B cell (primary cell): ENCODE results near the gene GLIS1. TPM values are rescaled to one million over a fixed set of nuclear protein-coding genes. Genes with fewer than 3 reads are reported as not detected.

Experiments used
- ATAC-seq: fragments of 200-7000 bp; cut with Tn5 transposase; one replicate; pipeline ENCODE4 v1.10.0; 2021; ENCODE audit warnings: low read depth, mild to moderate bottlenecking, moderate number of reproducible peaks, moderate library complexity
- CTCF ChIA-PET: fragments of 350-600 bp; sonication (Branson Sonifier 250); formaldehyde crosslinking; loops from one replicate; lab custom pipeline; 2021; ENCODE audit warnings: antibody characterized with exemption, inconsistent platforms; lab: Charles Lee
- POLR2A ChIA-PET: fragments of 350-600 bp; sonication (Branson Sonifier 250); formaldehyde crosslinking; loops from one replicate; lab custom pipeline; 2021; ENCODE audit warnings: antibody characterized with exemption; lab: Charles Lee
- DNase-seq: peaks from one replicate; pipeline ENCODE4 v3.0.0; 2013
- H2AFZ ChIP-seq: 2 replicates; pipeline ENCODE4 v1.6.1; 2012; ENCODE audit warnings: mild to moderate bottlenecking, low read depth, low read length; ENCODE audit not compliant: insufficient read depth, poor library complexity, severe bottlenecking
- H3K27ac ChIP-seq, 2 donors: 1 replicate in 1 of 2; 2 replicates in 1 of 2; pipeline ENCODE4 v1.5.1; 2012 to 2013; ENCODE audit warnings: low read length in 2 of 2, mild to moderate bottlenecking in 2 of 2, moderate library complexity in 1 of 2
- H3K27me3 ChIP-seq, 4 experiments: fragments of 200-600 bp in 1 of 4; sonication (generic) in 1 of 4; replicated peaks in 1 of 4; 1 replicate in 2 of 4; 2 replicates in 2 of 4; pipeline versions ENCODE4 v1.6.1 to v1.7.0; 2013 to 2016; ENCODE audit warnings: low read length in 3 of 4, mild to moderate bottlenecking in 2 of 4, mixed read lengths in 1 of 4, moderate library complexity in 1 of 4; ENCODE audit not compliant: insufficient read depth in 4 of 4, control insufficient read depth in 3 of 4; ENCODE audit errors: control extremely low read depth in 1 of 4
- H3K36me3 ChIP-seq, 2 experiments: replicated peaks in 1 of 2; 1 replicate in 1 of 2; 2 replicates in 1 of 2; pipeline versions ENCODE4 v1.6.1 to v1.7.1; 2013; ENCODE audit warnings: low read length in 1 of 2; ENCODE audit not compliant: insufficient read depth in 2 of 2, control insufficient read depth in 1 of 2; ENCODE audit errors: control extremely low read depth in 1 of 2, extremely low read depth in 1 of 2
- H3K4me1 ChIP-seq, 2 donors: fragments of 200-600 bp in 1 of 2; sonication (generic) in 1 of 2; 1 replicate in 1 of 2; 2 replicates in 1 of 2; pipeline versions ENCODE4 v1.5.1 to v1.6.1; 2013 to 2017; ENCODE audit warnings: low read length in 2 of 2; ENCODE audit not compliant: control insufficient read depth in 2 of 2, insufficient read depth in 2 of 2
- H3K4me2 ChIP-seq: replicated peaks from 2 replicates; pipeline ENCODE3; 2012; ENCODE audit warnings: mild to moderate bottlenecking, low read depth, low read length; ENCODE audit not compliant: poor library complexity, severe bottlenecking
- H3K4me3 ChIP-seq, 5 experiments: fragments of 200-600 bp in 1 of 5; sonication (generic) in 1 of 5; 1 replicate in 3 of 5; 2 replicates in 2 of 5; pipeline versions ENCODE4 v1.5.1 to v1.7.0; 2011 to 2016; ENCODE audit warnings: low read length in 4 of 5, mild to moderate bottlenecking in 4 of 5, low read depth in 2 of 5, control low read depth in 1 of 5, moderate library complexity in 1 of 5; ENCODE audit not compliant: insufficient read depth in 1 of 5; ENCODE audit errors: control extremely low read depth in 1 of 5, extremely low read depth in 1 of 5
- H3K79me2 ChIP-seq: fragments of 200-600 bp; sonication (generic); one replicate; pipeline ENCODE4 v1.6.0; 2016; ENCODE audit warnings: low read length; ENCODE audit not compliant: control insufficient read depth, insufficient read depth
- H3K9ac ChIP-seq: fragments of 200-600 bp; sonication (generic); 2 replicates; pipeline ENCODE4 v1.6.1; 2017; ENCODE audit warnings: mild to moderate bottlenecking, low read length, moderate library complexity
- H3K9me3 ChIP-seq, 3 donors: one replicate each; pipeline versions ENCODE4 v1.6.1 to v1.7.1; 2013; ENCODE audit warnings: low read length in 2 of 3; ENCODE audit not compliant: control insufficient read depth in 2 of 3, insufficient read depth in 1 of 3; ENCODE audit errors: control extremely low read depth in 1 of 3
- H4K20me1 ChIP-seq: 2 replicates; pipeline ENCODE4 v1.6.0; 2012; ENCODE audit warnings: mild to moderate bottlenecking, low read length; ENCODE audit not compliant: insufficient read depth, control insufficient read depth, poor library complexity, severe bottlenecking
- H3K27ac Mint-ChIP-seq: one replicate; pipeline ENCODE4 v1.8.0; 2021; ENCODE audit warnings: mixed read lengths
- H3K27me3 Mint-ChIP-seq: one replicate; pipeline ENCODE4 v1.8.0; 2021; ENCODE audit warnings: mixed read lengths
- H3K4me1 Mint-ChIP-seq: one replicate; pipeline ENCODE4 v1.8.0; 2021; ENCODE audit warnings: mixed read lengths
- H3K4me3 Mint-ChIP-seq: one replicate; pipeline ENCODE4 v1.8.0; 2021; ENCODE audit warnings: mixed read lengths
- H3K9me3 Mint-ChIP-seq: one replicate; pipeline ENCODE4 v1.8.0; 2022; ENCODE audit warnings: mixed read lengths; ENCODE audit not compliant: insufficient read depth
- EZH2 ChIP-seq: IDR thresholded peaks from 2 replicates; pipeline ENCODE4 v1.6.1; 2012; ENCODE audit warnings: borderline replicate concordance, low read depth, mild to moderate bottlenecking, moderate library complexity, low read length; ENCODE audit not compliant: insufficient read depth, poor library complexity, severe bottlenecking
- WGBS: methylation state at CpG from one replicate; pipeline ENCODE4 v1.1.5; 2013; ENCODE audit warnings: missing lambda C conversion rate; ENCODE audit not compliant: insufficient coverage; 5-methylcytosine and 5-hydroxymethylcytosine counted together
- intact Hi-C: fragments of 100-400 bp; cut with micrococcal nuclease; formaldehyde crosslinking; loops from one replicate; pipeline ENCODE4 v1.10.0; 2022
- polyA plus RNA-seq: library from polyadenylated mRNA; depleted of rRNA; stranded (reverse); fragments of >200 nt; gene quantifications from 2 replicates; pipeline ENCODE4 v1.2.3, GENCODE V29; 2012
- total RNA-seq, 2 donors: library from RNA; stranded (reverse); fragments of 120-200 nt in 1 of 2; gene quantifications; 1 replicate in 1 of 2; 2 replicates in 1 of 2; pipeline versions ENCODE4 v1.2.3 to v1.2.4, GENCODE V29; 2013 to 2022
- TF ChIP-seq, protein P1 (sequence below): fragments of 200-600 bp; IDR thresholded peaks from one replicate; pipeline ENCODE4 v1.8.0; 2022; ENCODE audit warnings: antibody characterized with exemption, mild to moderate bottlenecking

Gene GLIS1
- total and polyA plus RNA-seq, 2 donors (not counting 1 experiment from before 2014, with no cell fraction given), result not detected

DNA sequence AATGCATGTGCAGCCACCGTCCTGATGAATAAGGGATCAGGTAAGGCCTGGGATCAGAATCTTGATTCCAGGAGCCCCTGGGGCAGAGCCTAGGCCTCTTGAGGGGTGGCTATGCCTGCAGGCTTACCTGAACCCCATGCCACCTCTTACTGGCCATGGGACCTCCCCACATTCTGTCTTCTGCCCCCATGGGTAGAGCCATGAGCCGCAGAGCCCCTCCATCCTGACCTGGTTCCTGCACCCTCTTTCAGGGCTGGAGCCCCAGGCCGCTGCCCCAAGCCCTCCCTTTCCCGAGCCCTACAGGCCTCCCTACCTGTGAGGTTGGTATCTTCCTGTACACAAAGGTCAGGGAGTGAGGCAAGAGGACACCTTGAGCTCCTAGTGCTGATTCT is 159.0 kb downstream of the GLIS1 start:
- Histone ChIP-seq H2AFZ (no peak overlapping the region), H3K4me1 (no peaks in the 10 kb centered on the region), H3K4me2 (no peak overlapping the region), H3K27me3 (peaks cover 0 to 6% (median 0%) of the 10 kb centered on the region in 4 experiments), H3K36me3 (no peaks in the 10 kb centered on the region), H4K20me1 (no peaks in the 10 kb centered on the region), H3K27ac (no peak overlapping the region), H3K4me3 (no peak overlapping the region), H3K79me2 (no peaks in the 10 kb centered on the region), H3K9me3 (no peaks in the 10 kb centered on the region), H3K9ac (no peak overlapping the region)
- H3K9me3 Mint-ChIP-seq, result no peaks in the 10 kb centered on the region
- H3K4me3 Mint-ChIP-seq, result no peak overlapping the region
- ChIA-PET CTCF (no interaction called here), POLR2A (no interaction called here)
- intact Hi-C loops, result no loop called here
- no peak for TF ChIP-seq EZH2
- TF ChIP-seq, protein P1, sequence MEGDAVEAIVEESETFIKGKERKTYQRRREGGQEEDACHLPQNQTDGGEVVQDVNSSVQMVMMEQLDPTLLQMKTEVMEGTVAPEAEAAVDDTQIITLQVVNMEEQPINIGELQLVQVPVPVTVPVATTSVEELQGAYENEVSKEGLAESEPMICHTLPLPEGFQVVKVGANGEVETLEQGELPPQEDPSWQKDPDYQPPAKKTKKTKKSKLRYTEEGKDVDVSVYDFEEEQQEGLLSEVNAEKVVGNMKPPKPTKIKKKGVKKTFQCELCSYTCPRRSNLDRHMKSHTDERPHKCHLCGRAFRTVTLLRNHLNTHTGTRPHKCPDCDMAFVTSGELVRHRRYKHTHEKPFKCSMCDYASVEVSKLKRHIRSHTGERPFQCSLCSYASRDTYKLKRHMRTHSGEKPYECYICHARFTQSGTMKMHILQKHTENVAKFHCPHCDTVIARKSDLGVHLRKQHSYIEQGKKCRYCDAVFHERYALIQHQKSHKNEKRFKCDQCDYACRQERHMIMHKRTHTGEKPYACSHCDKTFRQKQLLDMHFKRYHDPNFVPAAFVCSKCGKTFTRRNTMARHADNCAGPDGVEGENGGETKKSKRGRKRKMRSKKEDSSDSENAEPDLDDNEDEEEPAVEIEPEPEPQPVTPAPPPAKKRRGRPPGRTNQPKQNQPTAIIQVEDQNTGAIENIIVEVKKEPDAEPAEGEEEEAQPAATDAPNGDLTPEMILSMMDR, result no peak
- peaks cover 2% of the 10 kb centered on the region for H3K4me1 Mint-ChIP-seq
- H3K27me3 Mint-ChIP-seq, result peaks cover 22% of the 10 kb centered on the region
- 89% methylated on average over 1 of the region's 4 CpGs for WGBS
- no peak for ATAC-seq
- no peak overlapping the region for H3K27ac Mint-ChIP-seq
- DNase-seq, result no peak

DNA sequence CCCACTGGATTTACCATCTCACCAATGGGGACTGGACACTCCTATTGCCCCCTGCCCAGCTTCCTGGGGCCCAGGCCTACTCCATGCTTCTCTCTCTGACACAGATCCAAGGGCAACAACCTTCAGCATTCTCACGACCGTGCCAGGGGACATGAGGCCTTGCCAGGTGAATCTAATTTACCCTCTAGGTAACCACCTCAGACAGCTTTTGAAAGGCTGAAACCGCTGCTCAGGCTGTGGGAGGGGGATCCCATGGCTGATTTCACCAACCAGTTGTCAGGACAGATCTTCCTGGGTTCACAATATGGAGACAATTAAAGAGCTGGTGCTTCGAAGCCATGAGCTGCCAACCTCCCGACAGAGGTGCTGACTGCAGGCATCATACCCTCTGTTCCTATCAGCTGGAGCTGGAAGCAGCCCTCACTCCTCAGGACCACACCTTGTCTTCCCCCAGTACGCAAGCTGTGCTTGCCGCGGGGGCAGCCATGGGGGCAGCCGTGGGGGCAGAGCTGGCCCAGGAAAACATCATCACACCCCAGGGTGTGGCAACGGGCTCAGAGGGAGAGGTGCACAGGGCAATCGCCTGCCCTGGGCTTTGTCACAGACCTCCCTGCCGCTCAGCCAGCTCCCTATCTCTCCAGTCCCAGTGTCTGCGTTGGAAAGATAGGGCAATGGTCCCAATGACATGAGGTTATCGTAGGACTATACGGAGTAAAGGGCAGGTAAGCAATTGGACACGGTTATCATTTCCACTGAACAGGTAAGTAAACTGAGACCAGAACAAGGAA is 159.5 kb downstream of the GLIS1 start:
- H3K27ac ChIP-seq, result no peak overlapping the region
- no peaks in the 10 kb centered on the region for H4K20me1 ChIP-seq
- Mint-ChIP-seq H3K9me3 (no peaks in the 10 kb centered on the region), H3K4me3 (no peak overlapping the region), H3K27me3 (peaks cover 22% of the 10 kb centered on the region), H3K27ac (no peak overlapping the region), H3K4me1 (peaks cover 2% of the 10 kb centered on the region)
- H3K4me2 ChIP-seq, result no peak overlapping the region
- DNase-seq (no peak), ATAC-seq (no peak)
- no peak for TF ChIP-seq EZH2
- TF ChIP-seq, protein P1, result no peak
- intact Hi-C loops, result no loop called here
- peaks cover 0 to 6% (median 0%) of the 10 kb centered on the region in 4 experiments for H3K27me3 ChIP-seq
- no peaks in the 10 kb centered on the region for H3K36me3 ChIP-seq
- no peak overlapping the region for H2AFZ ChIP-seq
- no peaks in the 10 kb centered on the region for H3K9me3 ChIP-seq
- POLR2A ChIA-PET, result no interaction called here
- H3K9ac ChIP-seq, result no peak overlapping the region
- WGBS, result 86% methylated on average over 14 of the region's 16 CpGs
- no peaks in the 10 kb centered on the region for H3K4me1 ChIP-seq
- H3K79me2 ChIP-seq, result no peaks in the 10 kb centered on the region
- H3K4me3 ChIP-seq, result no peak overlapping the region
- CTCF ChIA-PET, result no interaction called here
